Mesothelial cell of epicardium (in vitro differentiated cells): ENCODE measurements around the gene AK9. TPM values are rescaled to one million over a fixed set of nuclear protein-coding genes. Genes with fewer than 3 reads are reported as not detected.

Source experiments
- DNase-seq, 2 experiments: peaks; one replicate each; pipeline ENCODE4 v3.0.0; 2021; ENCODE audit warnings: low spot score in 2 of 2; ENCODE audit not compliant: unreplicated experiment in 2 of 2
- H3K27ac Mint-ChIP-seq: 2 replicates; pipeline ENCODE4 v1.8.0; 2021; ENCODE audit warnings: mixed read lengths
- H3K27me3 Mint-ChIP-seq: 2 replicates; pipeline ENCODE4 v1.8.0; 2021; ENCODE audit warnings: low read depth, mixed read lengths
- H3K36me3 Mint-ChIP-seq: 2 replicates; pipeline ENCODE4 v1.8.0; 2021; ENCODE audit warnings: mixed read lengths
- H3K4me1 Mint-ChIP-seq: 2 replicates; pipeline ENCODE4 v1.8.0; 2021; ENCODE audit warnings: mixed read lengths
- H3K4me3 Mint-ChIP-seq: 2 replicates; pipeline ENCODE4 v1.8.0; 2021; ENCODE audit warnings: mild to moderate bottlenecking, moderate library complexity, mixed read lengths
- H3K9me3 Mint-ChIP-seq: 2 replicates; pipeline ENCODE4 v1.8.0; 2021; ENCODE audit warnings: mixed read lengths
- CTCF ChIP-seq: fragments of 200-600 bp; sonication (generic); IDR thresholded peaks from one replicate; pipeline ENCODE4 v1.5.0; 2021; ENCODE audit warnings: antibody characterized with exemption; ENCODE audit not compliant: unreplicated experiment
- total RNA-seq: library from RNA; stranded (reverse); gene quantifications from 3 replicates; pipeline ENCODE4 v1.2.1, GENCODE V29; 2021

The AK9 gene
- total RNA-seq, 1 donor from 2014 or later = 6.7 TPM

- peaks cover 32% of the 10 kb centered on the region for H3K9me3 Mint-ChIP-seq
- DNase-seq = no peak
- no peaks in the 10 kb centered on the region for H3K27me3 Mint-ChIP-seq
- no peak overlapping the region for H3K27ac Mint-ChIP-seq
- no peak overlapping the region for H3K4me3 Mint-ChIP-seq
- no peak for TF ChIP-seq CTCF
- H3K36me3 Mint-ChIP-seq = peaks cover 31% of the 10 kb centered on the region
- H3K4me1 Mint-ChIP-seq = peaks cover 8% of the 10 kb centered on the region
Measured at GRCh38 chr6:109706513-109706912, 15.5 kb upstream of the AK9 start.

- Mint-ChIP-seq H3K4me1 (peaks cover 8% of the 10 kb centered on the region), H3K27me3 (no peaks in the 10 kb centered on the region), H3K4me3 (no peak overlapping the region), H3K27ac (no peak overlapping the region), H3K9me3 (peaks cover 23% of the 10 kb centered on the region), H3K36me3 (peaks cover 24% of the 10 kb centered on the region)
- DNase-seq = peak; percentile 55 to 86
- peak; percentile 96 for TF ChIP-seq CTCF
Measured at GRCh38 chr6:109705258-109705657, 14.3 kb upstream of the AK9 start.

- H3K4me3 Mint-ChIP-seq = no peak overlapping the region
- H3K27me3 Mint-ChIP-seq = no peaks in the 10 kb centered on the region
- TF ChIP-seq CTCF = no peak
- H3K4me1 Mint-ChIP-seq = peaks cover 8% of the 10 kb centered on the region
- peaks cover 1% of the 10 kb centered on the region for H3K36me3 Mint-ChIP-seq
- no peak overlapping the region for H3K27ac Mint-ChIP-seq
- no peak for DNase-seq
- no peaks in the 10 kb centered on the region for H3K9me3 Mint-ChIP-seq
Measured at GRCh38 chr6:109702791-109703190, 11.8 kb upstream of the AK9 start.

- no peak overlapping the region for H3K4me3 Mint-ChIP-seq
- no peaks in the 10 kb centered on the region for H3K9me3 Mint-ChIP-seq
- H3K4me1 Mint-ChIP-seq = peaks cover 8% of the 10 kb centered on the region
- H3K27ac Mint-ChIP-seq = no peak overlapping the region
- H3K36me3 Mint-ChIP-seq = no peaks in the 10 kb centered on the region
- no peak for TF ChIP-seq CTCF
- no peaks in the 10 kb centered on the region for H3K27me3 Mint-ChIP-seq
- DNase-seq = no peak
Measured at GRCh38 chr6:109701774-109702173, 10.8 kb upstream of the AK9 start.

GRCh38 chr6:109701221-109701620 is 10.2 kb upstream of the AK9 start:
- peaks cover 5% of the 10 kb centered on the region for H3K9me3 Mint-ChIP-seq
- no peak overlapping the region for H3K4me3 Mint-ChIP-seq
- no peak for TF ChIP-seq CTCF
- H3K36me3 Mint-ChIP-seq = peaks cover 4% of the 10 kb centered on the region
- no peak overlapping the region for H3K27ac Mint-ChIP-seq
- H3K4me1 Mint-ChIP-seq = peaks cover 8% of the 10 kb centered on the region
- no peak for DNase-seq
- no peaks in the 10 kb centered on the region for H3K27me3 Mint-ChIP-seq

- peaks cover 11% of the 10 kb centered on the region for H3K36me3 Mint-ChIP-seq
- H3K27me3 Mint-ChIP-seq = no peaks in the 10 kb centered on the region
- no peak overlapping the region for H3K4me3 Mint-ChIP-seq
- H3K27ac Mint-ChIP-seq = no peak overlapping the region
- peaks cover 13% of the 10 kb centered on the region for H3K4me1 Mint-ChIP-seq
- H3K9me3 Mint-ChIP-seq = peaks cover 9% of the 10 kb centered on the region
- DNase-seq = no peak
- no peak for TF ChIP-seq CTCF
Measured at GRCh38 chr6:109696355-109696754, 5.4 kb upstream of the AK9 start.
